NB4 (cell line): ENCODE measurements around the gene SLFNL1.
A peak's percentile ranks its signal among the peaks of the same experiment; 100 is the strongest.

ENCODE experiments used
- MYC ChIP-seq: IDR thresholded peaks from 2 replicates; pipeline ENCODE4 v1.6.1; 2011; ENCODE audit warnings: low read depth, low read length
- POLR2A ChIP-seq: IDR thresholded peaks from 2 replicates; pipeline ENCODE4 v1.6.1; 2011; ENCODE audit warnings: mild to moderate bottlenecking; ENCODE audit not compliant: insufficient read length; ENCODE audit errors: extremely low read depth
- TF ChIP-seq, protein P1 (sequence below): IDR thresholded peaks from one replicate; pipeline ENCODE4 v1.5.1; 2012; ENCODE audit warnings: low read depth, low read length

DNA sequence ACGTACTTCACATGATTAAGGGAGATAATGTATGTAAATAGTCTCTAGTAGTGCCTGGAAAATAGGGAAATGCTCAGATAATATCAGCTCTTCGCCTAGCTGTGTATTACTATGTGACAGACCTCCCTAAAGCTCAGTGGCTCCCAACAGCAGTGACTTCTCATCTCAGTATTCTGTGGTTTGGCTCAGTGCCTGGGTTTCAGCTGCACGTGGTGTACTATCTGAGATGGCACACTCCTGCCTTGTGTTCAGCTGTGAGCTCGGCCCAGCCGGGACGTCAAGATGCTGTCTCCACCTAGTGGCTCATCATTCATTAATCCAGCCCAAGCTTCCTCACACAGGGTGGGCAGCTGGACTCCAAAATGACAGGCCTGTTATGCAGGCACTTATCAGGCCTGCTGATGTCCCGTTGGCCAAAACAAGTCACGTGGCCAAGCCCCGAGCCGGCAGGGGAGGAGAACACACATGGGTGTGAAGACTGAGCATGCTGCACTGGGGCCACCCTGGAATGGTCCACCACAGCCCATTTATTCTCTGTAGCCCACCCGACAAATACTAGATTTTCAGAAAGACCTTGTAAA, 17.8 kb downstream of the SLFNL1 start:
- TF ChIP-seq, protein P1, sequence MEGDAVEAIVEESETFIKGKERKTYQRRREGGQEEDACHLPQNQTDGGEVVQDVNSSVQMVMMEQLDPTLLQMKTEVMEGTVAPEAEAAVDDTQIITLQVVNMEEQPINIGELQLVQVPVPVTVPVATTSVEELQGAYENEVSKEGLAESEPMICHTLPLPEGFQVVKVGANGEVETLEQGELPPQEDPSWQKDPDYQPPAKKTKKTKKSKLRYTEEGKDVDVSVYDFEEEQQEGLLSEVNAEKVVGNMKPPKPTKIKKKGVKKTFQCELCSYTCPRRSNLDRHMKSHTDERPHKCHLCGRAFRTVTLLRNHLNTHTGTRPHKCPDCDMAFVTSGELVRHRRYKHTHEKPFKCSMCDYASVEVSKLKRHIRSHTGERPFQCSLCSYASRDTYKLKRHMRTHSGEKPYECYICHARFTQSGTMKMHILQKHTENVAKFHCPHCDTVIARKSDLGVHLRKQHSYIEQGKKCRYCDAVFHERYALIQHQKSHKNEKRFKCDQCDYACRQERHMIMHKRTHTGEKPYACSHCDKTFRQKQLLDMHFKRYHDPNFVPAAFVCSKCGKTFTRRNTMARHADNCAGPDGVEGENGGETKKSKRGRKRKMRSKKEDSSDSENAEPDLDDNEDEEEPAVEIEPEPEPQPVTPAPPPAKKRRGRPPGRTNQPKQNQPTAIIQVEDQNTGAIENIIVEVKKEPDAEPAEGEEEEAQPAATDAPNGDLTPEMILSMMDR, result peak; percentile 3
- TF ChIP-seq POLR2A (no peak), MYC (peak; percentile 95)
